Activated CD4-positive, alpha-beta T cell treated with anti-CD3 and anti-CD28 coated beads, Interleukin-2, amount 50 U/mL, for 48 hours (primary cell): ENCODE measurements around the gene ABI2.

ENCODE experiments used
- DNase-seq, 2 experiments: peaks; one replicate each; pipeline ENCODE4 v3.0.0-alpha.2; 2020

The ABI2 gene

DNA sequence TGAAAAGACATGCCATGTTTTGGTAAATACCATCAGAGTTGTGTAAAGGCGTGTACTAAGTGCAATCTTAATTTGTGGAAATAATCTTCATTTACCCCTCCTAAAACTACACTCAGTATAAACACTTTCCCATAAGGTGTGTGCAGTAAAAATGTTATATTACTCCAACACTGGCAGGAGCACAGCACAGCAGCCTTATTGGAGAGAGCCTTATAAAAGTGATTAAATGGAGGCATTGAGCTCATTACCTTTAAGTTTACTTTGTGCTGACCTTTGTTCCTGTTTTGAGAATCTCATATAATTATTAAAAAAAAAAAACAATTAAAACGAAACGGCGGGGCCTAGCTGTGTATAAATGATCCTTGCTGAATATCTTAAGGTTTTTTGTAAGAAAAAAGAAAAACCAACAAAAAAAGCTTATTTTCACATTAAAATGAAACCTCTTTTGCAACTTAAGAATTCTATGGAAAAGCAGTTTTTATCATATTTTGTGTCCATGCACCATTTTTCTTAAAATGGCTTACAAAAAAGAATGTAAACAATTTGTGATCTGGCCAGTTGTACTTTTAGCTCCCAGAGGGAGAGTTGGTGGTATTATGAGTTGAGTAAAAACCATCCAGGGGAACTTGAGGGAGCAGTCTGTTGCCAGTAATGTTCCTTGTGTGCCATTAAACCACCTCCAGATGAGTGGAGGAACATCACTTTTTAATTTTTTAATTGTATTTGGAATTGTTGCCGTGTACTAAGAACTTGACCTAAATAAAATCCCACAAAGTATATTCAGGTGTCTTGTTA, 103.4 kb downstream of the ABI2 start:
- no peak for DNase-seq

GRCh38 chr2:203432811-203433210, 104.6 kb downstream of the ABI2 start:
- no peak for DNase-seq

- DNase-seq, result no peak
Measured at GRCh38 chr2:203436496-203436895, 108.3 kb downstream of the ABI2 start.

- DNase-seq, result no peak
Measured at GRCh38 chr2:203437511-203437910, 109.3 kb downstream of the ABI2 start.

GRCh38 chr2:203438528-203438927, 110.3 kb downstream of the ABI2 start:
- DNase-seq, result no peak

- DNase-seq, result no peak
Measured at GRCh38 chr2:203440671-203441070, 112.5 kb downstream of the ABI2 start.

DNA sequence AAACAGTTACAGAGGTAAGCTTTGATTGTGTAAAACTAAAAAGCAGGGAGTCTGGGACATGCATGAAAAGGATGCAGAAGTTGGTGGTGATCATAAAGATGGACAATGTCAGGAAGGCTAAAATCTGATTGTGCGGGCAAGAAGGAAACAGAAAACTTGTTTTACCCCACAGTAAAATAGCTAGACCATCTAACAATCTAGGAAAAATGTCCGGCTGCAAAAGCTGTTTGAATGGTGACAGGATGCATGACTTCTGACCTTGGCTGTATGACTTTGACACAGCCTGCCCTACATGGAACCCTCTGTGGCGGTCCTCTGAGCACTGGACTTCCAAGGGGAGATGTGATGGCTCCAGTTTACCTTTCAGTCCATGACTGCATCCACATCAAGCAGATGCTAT, 113.3 kb downstream of the ABI2 start:
- DNase-seq, result no peak

GRCh38 chr2:203442463-203442862, 114.3 kb downstream of the ABI2 start:
- no peak for DNase-seq

DNA sequence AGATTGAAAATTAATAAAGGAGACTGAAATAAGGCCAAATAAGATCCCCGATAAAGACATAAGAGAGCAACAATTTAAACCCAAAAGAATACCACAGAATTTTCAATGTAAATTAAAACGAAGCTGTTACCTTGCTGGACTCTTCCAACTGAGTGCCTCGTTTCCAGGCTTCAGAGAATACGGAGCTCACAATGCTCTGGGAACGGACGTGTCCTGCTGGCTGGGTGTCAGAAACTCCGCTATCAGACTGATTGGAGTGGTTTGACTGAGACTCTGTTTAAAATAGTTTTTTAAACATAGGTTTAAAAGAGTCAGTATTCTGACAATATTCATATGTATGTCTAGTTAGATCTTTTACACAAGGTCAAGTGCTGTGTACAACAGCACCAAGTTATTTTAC, 116.5 kb downstream of the ABI2 start:
- DNase-seq, result no peak

DNA sequence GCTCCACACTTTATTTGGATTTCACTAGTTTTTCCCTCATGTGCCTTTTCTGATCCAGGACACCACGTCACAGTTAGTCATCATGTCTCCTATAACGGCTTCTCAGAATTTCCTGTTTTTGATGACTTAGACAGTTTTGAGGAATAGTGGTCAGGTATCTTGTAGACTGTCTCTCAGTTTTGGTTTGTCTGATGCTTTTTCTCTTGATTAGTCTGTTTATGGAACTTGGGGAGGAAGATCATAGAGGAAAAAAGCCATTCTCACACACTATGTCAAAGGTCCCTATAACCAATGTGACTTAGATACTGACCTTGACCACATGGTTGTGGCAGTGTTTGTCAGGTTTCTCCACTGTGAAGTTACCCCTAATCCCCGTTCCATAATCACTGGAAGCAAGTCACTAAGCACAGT, 117.9 kb downstream of the ABI2 start:
- DNase-seq, result no peak

DNA sequence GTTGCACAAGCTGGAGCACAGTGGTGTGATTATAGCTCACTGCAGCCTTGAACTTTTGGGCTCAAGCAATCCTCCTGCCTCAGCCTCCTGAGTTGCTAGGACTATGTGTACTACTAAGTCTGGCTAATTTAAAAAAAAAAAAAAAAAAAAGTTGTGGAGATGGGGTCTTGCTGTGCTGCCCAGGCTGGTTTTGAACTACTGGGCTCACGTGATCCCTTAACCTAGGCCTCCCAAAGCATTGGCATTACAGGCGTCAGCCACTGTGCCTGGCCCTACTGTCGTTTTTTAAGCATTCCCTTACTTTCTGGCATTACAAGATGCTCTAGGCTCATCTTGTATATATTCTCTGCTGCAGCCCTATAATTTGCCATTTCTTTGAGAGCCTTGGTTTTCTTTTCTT, 118.6 kb downstream of the ABI2 start:
- DNase-seq, result no peak

GRCh38 chr2:203450561-203450960, 122.4 kb downstream of the ABI2 start:
- no peak for DNase-seq

GRCh38 chr2:203451011-203451410, 122.8 kb downstream of the ABI2 start:
- no peak for DNase-seq

GRCh38 chr2:203451689-203452088, 123.5 kb downstream of the ABI2 start:
- DNase-seq, result no peak

GRCh38 chr2:203453858-203454451, 125.8 kb downstream of the ABI2 start:
- DNase-seq, result peak; percentile 11 to 14

DNA sequence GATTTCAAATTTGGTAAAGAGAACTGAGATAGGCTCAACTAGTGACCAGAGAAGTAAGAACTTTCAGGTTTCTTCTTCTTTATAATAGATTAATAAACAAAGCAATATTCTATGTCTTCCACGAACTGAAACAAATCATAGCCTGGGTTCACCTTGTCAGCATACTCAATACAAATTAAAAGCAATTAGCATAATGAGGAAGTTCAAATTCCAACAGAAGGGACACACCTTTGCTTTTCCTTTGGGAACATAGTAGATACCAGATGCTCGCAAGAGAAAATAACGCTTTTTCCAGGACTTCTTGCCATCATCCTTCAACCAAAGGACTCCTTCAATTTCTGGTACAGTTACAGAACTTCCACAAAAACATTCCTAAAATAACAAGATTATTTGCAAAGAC, 127.0 kb downstream of the ABI2 start:
- no peak for DNase-seq

DNA sequence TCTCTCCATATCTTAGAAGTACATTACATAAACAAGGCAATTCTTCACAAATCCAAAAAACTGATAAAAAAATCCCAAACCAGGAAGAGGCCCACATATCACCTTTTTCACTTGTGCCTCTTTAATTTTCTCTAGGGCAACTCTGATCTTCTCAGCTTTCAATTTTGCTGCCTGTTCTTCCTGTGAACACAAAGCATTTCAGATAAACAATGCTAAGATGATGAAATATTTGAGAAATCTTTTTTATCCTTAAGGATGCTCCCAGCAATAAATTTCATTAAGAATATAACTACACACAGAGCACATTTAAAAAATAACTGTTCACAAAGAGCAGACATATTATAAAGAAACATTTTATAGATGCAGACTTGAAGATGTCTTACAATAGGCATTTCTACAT, 133.6 kb downstream of the ABI2 start:
- no peak for DNase-seq

DNA sequence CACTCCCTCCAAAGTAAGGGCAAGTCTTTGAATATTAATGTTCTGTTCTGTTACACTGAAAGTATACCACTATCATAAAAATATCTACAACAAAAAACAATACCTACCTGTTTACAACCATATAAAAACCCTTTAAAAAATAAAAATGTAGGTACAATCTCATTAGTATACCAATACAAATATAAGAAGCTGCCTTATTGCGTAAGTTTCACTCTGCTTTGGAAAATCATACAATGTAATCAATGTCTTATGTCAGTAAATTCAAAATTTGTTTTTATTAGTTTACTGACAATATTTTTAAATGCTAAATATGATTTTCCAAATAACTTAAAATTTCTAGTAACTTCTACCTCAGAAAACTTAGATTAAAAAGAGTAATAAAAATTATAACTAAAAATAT, 134.1 kb downstream of the ABI2 start:
- no peak for DNase-seq

DNA sequence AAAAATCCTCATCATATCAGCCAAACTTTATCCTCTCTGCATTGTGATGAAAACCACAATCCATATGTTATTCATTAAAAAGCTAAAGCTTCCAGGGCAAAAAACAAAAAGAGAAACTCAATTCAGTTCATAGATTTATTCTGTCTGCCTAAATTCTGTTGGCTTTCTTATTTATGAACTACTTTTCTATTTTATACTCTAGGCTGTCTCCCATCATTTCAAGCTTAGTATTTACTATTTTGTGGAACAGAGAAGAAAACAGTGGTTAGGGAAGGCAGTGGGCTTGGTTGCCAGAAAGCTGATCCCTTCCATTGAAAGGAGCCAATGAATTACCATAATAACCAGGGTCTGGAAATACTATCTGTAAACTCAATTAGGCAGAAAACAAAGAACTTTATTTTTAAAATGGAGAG, 135.1 kb downstream of the ABI2 start:
- no peak for DNase-seq

DNA sequence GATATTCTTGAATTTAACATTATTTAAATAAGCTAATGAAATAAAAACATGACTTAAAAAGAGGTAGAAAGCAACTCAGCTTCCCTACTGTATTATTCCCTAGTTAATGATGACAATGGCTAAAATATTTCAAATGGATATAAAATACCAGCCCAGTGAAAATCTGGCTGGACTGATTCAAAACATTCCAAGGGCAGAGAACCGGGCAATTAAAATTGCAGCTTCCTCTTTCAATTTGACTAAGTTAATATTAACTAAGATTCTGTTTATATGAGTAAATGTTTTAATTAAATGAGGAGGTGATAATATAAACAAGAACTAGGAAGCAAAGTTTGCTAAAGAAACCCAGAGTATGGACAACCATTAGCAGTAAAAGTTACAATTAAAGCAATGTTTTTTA, 141.4 kb downstream of the ABI2 start:
- DNase-seq, result no peak

- DNase-seq, result no peak
Measured at GRCh38 chr2:203470371-203470770, 142.2 kb downstream of the ABI2 start.

- no peak for DNase-seq
Measured at GRCh38 chr2:203471323-203471722, 143.1 kb downstream of the ABI2 start.

GRCh38 chr2:203476881-203477280, 148.7 kb downstream of the ABI2 start:
- DNase-seq, result no peak

- no peak for DNase-seq
Measured at GRCh38 chr2:203480623-203481022, 152.4 kb downstream of the ABI2 start.
